NCI-H1436 (cell line): ENCODE results near the gene CASQ2.

Source experiments
- DNase-seq: peaks from one replicate; lab custom pipeline; 2025; lab: John Stamatoyannopoulos, UW

The CASQ2 gene

DNA sequence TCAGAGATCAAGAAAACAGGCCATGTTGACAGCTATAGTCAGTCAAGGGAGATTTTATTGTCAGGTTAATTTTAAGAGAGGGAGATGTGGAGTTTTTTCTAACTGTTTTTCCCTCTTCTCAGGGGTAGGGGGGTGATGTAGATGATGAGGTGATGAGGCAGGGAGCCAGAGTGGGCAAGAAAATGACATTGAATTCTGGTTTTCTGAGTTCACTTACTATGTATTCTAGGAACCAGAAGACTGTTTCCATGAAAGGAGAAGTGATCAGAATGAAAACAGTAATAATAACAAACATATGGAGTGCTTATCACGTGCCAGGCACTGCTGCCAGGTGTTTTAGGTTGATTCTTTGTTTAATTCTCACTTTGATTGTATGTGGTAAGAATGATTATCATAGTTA lies 40.2 kb downstream of the CASQ2 start:
- no peak for DNase-seq

DNA sequence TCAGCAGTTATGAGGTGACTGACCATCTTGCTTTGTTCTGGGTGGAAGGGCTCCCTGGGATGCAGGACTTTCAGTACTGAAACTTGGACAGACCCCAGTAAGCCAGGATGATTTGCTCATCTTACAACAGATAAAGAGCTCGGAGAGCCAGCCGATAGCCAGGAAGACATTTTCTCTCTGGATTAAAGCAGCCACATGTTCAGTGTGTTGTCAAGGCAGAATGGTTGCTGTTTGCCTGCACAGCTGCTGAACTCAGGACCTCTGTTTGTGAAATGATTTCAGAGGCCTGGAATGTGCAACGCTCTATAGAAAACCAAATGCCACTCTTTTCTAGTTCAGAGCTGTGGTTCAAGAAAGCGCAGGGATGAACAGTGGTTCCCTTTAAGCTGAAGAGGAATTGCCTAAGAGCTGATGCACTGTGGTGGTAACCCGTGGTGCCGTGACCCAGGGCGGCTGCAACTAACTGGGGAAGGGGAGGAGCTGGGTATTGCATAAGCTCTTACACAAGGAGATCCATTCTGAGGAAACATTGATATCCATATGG lies 40.7 kb downstream of the CASQ2 start:
- no peak for DNase-seq

GRCh38 chr1:115726570-115726969 lies 41.9 kb downstream of the CASQ2 start:
- no peak for DNase-seq

GRCh38 chr1:115726161-115726560 lies 42.4 kb downstream of the CASQ2 start:
- no peak for DNase-seq

DNA sequence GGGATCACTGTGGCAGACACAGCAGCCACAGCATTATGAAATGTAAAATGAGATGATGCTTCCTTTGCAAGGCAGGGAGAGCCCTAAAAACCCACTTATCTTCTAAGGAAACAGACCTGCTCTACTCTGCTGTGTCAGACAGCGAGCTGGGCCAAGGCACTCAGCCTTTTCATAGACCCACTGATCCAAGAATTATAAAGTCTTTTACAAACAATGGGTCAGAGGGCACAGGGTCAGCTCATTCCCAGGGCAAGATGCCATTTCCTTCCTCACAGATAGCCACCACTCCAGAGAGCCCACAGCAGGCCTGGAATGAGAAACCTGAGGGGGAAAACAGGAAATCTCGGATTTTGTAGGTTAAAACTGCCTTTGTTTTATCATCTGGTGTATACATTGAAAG lies 42.9 kb downstream of the CASQ2 start:
- no peak for DNase-seq

- DNase-seq = no peak
These were observed 44.8 kb downstream of the CASQ2 start for GRCh38 chr1:115723756-115724155.

DNA sequence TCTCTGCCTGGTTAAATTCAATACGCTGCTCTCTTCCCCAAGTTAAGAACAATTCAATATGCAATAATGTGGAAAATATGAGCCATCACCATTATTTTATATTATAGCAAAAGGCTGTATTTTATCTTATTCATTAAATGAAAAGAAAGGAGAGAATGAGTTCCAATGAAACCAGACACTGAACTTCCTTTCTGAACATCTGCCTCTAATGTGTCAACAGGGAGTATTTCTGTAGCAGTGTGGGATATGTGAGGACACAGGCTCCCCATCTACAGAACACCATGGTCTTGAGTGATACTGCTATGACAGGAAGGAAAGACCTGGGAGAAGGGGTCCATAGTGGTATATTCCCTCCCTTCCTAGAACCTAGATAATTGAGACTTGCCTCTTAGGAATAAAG lies 46.3 kb downstream of the CASQ2 start:
- no peak for DNase-seq

GRCh38 chr1:115719285-115719684 lies 49.2 kb downstream of the CASQ2 start:
- no peak for DNase-seq

DNA sequence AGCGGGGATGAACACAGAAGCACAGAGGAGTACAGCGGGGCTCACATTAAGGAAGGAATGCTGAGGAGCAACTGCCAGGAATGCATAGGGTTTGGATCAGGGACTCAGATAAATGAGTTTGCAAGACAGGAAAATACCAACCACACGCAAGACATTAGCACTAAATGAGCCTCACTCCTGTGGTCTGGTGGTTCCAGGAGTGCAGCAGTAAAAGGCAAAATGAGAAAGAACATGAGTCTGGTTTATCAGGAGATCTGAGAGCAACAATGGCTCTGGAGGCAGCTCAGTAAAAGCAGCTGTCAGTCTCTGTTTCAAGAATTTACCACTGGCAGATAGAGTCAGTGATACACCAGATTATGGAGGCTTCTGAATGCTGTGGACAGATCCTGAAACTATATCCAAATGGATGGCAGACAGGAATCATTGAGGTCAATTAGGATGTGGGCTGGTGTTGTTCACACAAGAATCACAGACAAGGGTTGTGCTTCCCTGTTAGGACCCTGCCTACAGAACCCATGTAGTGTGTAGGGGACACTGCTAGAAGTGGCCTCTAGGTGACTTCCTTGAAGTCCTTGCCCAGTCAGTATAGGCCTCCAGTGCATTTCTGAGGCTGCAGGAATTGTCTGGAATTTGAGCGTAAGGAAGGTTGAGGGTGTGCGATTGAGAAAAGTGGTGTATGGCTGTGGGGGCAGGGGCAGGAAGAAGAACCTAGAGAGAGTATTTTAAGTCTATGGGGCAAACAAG lies 50.3 kb downstream of the CASQ2 start:
- no peak for DNase-seq

DNA sequence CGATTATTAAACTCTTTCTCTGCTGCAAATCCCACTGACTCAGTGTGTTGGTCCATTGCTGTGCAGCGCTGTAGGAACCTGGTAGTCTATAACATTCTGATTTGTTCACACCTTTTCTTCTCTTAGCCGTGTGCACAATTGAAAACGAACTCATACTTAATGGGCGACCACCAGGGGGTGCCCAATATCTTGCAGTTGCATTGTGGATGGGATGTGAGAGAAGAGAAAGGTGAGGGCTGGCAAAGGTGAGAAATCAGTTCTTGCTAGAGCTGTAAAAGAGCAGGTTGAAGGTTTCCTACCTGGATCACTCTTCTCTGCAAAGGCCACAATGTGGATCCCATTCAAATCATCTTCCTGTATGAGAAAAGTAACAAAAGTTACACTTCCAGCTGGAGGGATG lies 51.0 kb downstream of the CASQ2 start:
- DNase-seq = peak; percentile 7

DNA sequence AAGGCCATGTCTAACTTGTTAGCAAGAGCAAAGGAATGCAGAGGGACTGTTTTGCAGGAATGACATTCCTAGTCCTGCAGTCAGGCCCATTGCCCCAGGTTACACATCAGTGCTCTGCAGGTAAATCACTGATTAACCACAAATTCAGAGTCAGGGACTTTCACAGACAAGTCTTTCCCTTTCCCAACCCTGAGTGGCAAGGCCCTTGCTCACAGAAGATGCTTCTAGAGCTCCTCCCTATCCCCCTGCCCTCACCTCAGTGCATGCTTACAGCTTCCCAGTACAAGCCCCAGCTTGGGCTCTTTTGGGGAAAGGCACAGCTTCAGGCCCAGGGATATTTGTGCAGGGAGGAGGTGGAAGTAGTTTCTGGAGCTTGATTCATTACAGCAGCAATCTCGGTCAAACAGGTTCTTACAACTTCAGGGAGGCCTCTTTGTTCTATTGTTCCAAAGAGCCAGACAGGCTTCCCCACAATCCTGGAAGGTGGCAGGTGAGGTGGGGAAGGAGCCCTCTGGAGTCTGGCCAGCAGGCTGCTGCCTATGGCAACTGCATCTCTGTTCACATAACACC lies 53.9 kb downstream of the CASQ2 start:
- DNase-seq = no peak

- no peak for DNase-seq
These were observed 54.6 kb downstream of the CASQ2 start for GRCh38 chr1:115713906-115714305.

DNA sequence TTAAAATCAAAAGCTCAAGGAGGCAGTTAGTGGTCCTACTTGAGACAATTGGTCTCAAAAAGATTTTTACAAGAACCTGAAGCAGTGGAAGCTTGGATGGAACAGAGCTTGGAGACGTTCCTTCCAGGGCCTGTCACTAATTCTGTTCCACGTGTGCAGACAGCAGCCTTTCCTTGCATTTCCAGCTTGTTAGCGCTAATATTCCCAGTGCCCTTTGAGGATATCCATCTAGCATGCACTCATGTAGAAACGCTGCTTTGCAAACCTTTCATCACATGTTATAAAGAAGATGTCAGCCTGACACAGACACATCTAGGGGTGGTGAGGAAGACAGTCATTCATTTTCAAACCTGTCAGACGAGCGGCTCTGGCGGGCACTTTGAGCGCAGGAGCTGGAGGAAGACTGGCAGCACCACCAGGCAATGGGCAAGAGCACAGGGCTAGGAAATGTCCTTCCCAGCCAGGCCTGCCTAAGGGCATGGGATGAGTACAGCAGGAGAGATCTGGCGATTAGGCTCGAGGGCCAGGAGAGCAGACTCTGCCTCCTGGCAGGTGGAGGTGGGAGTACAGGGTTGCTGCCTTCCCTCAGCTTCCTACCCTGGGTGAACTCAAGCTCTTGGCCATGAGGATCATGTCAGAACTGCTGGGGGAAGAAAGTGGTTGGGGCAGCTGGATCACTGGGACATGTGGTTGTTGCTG lies 55.5 kb downstream of the CASQ2 start:
- no peak for DNase-seq

DNA sequence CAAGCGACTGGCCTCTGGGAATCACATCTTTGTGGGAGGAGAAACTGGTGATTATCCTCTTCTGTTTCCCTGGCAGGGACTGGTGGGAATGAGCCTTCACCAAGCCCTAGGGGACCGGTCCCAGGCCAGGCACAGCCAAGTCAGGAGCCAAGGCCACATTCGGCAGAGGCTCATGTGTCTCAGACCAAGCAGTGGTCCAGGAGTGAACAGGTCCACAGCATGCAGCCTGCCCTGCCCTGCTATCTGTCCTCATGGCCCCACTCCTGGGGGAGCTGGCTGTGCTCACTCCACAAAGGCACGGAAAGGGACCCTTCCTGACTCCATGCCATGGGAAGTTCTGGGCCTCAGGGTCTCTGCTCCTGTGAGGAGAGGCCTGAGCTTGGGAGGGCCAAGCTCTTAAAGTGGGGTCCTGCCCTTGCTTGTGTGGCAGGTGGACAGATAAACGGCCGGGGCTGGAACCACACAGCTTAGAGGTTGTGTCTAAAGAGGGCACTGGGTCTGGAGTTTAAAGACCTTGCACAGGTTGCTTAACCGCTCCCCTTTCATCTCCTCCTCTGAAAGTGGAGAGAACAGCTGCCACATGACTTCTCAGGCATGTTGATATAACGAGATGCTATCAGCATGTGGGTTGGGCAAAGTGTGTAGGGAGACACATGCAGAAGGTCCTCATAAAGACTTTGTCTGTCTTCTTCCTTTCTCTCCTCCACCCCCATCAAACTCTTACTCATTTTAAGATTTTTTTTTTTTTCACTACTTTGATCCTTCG lies 57.5 kb downstream of the CASQ2 start:
- no peak for DNase-seq

DNA sequence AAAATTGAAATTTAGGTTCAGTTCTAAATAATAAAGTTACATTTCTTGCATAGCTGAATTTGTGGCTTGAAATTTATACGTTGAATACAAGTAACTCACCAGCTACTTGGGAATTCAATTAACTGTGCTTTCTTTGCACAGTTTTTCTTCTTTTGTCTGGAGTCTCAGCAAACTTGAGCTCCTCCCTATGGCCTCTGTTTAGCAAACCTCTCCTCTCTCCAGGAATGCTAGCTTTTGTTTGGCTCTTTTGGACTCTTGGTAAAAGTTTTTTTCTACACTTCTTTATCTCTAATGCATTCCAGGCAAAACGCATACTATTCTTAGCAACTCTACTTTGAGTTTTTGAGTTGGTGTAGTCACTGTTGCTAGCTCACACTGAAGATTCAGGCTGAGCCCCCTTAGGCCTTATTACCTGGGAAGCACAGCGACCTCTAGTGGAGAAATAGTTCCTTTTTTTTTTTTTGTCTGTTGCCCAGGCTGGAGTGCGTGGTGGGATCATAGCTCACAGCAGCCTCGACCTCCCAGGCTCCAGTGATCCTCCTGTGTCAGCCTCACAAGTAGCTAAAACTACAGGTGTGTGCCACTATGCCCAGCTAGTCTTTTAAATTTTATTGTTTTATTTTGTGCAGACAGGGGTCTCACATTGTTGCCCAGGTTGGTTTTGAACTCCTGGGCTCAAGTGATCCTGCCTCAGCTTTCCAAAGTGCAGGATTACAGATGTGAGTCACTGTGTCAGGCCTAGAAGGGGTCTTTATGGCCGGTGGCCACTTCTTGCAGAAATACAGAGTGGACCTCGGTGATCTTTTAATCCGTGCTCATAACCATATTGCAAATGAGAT lies 61.7 kb downstream of the CASQ2 start:
- peak; percentile 56 for DNase-seq

GRCh38 chr1:115705963-115706362 lies 62.6 kb downstream of the CASQ2 start:
- DNase-seq = no peak

DNA sequence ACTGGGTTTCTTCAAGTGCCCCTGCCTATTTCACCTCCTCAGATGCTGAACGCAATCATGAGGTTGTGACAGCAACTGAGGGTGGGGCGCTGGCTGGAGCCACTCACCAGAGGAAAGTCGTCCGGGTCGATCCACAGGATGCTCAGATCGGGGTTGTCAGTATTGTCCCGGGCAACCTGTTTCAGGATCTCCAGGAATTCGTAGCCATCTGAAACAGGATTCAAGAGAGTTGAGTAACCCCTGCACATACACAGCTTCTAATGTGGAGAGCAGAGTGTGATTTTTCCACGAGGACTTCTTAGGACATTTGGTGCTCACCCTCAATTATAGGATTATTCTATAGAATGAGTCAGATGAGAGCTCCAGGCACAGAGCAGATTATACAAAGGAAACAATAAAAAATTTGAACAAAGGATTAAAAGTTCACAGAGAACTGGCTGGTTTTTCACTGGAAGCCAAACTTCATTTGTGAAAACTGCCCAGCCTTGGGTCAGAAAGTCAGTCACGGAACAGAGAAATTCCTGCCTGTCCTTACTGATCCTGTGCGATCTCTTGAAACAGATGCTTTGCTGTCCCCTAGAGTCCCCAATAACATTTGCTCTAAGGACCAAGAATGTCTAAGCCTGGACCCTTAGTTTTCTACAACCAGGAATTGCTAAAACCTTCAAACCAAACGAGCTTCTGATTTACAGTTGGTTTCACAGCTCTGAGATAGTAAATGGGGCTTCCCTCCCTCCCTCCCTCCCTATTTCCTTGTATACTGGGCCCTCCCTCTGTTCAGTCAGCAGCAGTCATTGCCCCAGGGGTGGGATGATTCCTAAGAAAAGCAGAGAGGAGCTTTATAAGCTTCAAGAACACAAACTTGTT lies 63.2 kb downstream of the CASQ2 start:
- no peak for DNase-seq

DNA sequence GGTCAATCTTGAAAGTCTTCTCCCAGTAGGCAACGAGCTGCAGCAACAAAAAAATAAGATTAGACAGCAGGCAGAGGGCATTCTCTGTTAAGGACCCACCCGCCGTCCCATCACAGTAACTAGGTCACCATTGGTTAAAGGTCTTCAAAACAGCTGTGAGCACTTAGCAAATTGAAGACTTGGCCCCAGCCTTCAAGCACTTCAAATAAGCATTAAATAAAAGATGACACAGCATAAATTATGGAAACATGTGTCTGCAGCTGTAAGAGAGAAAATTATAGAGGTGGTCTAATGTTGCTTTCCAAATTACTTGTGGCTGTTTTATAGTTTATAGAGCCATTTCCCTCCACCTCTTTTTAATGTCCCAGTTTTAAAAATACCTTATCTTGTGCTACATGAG lies 65.6 kb downstream of the CASQ2 start:
- DNase-seq = no peak

DNA sequence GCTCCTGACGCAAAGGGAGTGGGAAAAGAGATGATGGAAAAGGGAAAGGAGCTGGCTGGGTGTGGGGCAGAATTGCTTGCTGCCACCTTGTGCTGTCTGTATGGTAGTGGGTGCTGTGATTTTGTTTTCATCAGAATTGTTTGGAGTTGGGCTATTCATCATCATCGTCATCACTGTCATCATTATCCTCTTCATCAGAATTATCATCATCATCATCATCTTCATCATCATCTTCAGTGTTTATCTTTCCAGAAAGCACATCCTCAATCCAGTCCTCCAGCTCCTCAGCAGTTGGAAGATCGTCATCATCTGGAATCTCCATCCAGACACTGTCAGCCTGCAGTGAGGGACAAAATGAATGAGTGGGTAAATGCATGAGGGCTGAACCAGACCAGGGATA lies 67.4 kb downstream of the CASQ2 start:
- DNase-seq = no peak

DNA sequence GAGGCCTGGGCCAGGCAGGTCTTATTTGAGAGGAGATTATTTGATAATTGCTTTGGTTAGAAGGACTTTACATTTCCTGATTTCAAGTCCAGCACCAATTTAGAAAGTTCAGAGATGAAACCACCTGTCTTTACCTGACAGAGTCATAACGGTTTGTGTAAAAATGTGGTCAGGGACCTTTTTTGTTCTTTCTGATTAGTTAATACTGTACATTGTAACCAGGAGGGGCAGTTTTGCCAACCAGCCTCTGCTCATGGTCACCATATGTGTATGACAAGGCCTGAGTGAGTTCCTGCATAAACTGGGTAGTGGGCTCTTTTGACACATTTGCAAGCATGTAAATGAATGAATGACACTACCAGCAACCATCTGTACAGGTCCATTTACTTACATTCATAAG lies 70.9 kb downstream of the CASQ2 start:
- DNase-seq = no peak

DNA sequence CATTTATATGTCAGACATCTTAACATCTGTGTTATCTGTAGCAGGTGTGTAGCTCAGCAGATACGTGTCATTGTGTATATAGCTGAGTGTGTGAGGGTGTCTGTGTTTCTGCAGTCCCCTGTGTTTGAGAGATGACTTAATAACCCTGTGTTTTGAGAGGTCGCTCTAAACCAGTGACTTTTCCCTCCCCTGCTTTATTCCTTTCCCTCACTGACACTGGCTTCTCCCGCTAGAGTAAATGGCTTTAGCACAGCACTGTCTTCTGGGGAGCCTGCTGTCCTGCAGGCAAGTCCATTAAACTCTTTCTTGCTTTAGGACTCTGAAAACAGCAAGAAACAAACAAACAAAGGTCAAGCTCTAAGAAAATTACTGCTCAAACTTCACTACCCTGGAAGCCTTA lies 73.7 kb downstream of the CASQ2 start:
- no peak for DNase-seq
